ENCODE measurements around the gene TRPV4.

- TF ChIP-seq CTCF (IDR thresholded peaks at IDR 0.05; ENCODE audit: poor library complexity): no peak
- TF ChIP-seq EZH2 (IDR thresholded peaks at IDR 0.05; ENCODE audit: borderline replicate concordance): no peak
Measured at GRCh38 chr12:109771746-109772621, 61.2 kb downstream of the TRPV4 start.

All from hepatocyte (in vitro differentiated cells).